ENCODE data around the gene PCCA.

GRCh38 chr13:100208626-100209025 lies 119.7 kb downstream of the PCCA start:
- TF ChIP-seq CTCF (IDR thresholded peaks at IDR 0.05; ENCODE audit: extremely low read depth in 1 of 2, insufficient read depth in 1 of 2, low read depth in 1 of 2, low read length in 2 of 2) = no peak
- no peak for TF ChIP-seq FOS (IDR thresholded peaks at IDR 0.05; ENCODE audit: borderline replicate concordance, insufficient read depth, low read length)
- TF ChIP-seq EZH2 (IDR thresholded peaks at IDR 0.05; ENCODE audit: borderline replicate concordance, low read depth, low read length, severe bottlenecking) = no peak
- TF ChIP-seq POLR2AphosphoS5 (IDR thresholded peaks at IDR 0.05; ENCODE audit: insufficient read depth, low read depth, low read length) = no peak
- no peak for TF ChIP-seq MAX (IDR thresholded peaks at IDR 0.05; ENCODE audit: insufficient read depth, insufficient read length)
- no peak for TF ChIP-seq POLR2A (IDR thresholded peaks at IDR 0.05; ENCODE audit: low read depth, low read length)
- TF ChIP-seq GATA2 (IDR thresholded peaks at IDR 0.05; ENCODE audit: insufficient read depth, insufficient read length, low read depth, low read length) = no peak
- no peak for TF ChIP-seq JUN (IDR thresholded peaks at IDR 0.05; ENCODE audit: borderline replicate concordance, insufficient read depth, insufficient read length, low read depth)
